ENCODE results near the gene URI1. TPM values are rescaled to one million over a fixed set of nuclear protein-coding genes. Genes with fewer than 3 reads are reported as not detected.

URI1 gene
- total and polyA plus RNA-seq, 2 donors = 37.9 to 111 TPM

- H3K36me3 ChIP-seq (ENCODE audit: insufficient read depth) = no peaks in the 10 kb centered on the region
- no peak for DNase-seq (ENCODE audit: extremely low spot score)
- no peak overlapping the region for H3K27ac ChIP-seq (ENCODE audit: low read depth)
- WGBS = 68% methylated on average over 19 of the region's 19 CpGs
- no peak overlapping the region for H3K4me3 ChIP-seq (ENCODE audit: low read depth, low read length)
- H3K4me1 ChIP-seq (ENCODE audit: insufficient read depth) = no peaks in the 10 kb centered on the region
Observed at GRCh38 chr19:30064348-30064699, 122.3 kb downstream of the URI1 start.

- Histone ChIP-seq H3K4me3 (ENCODE audit: low read depth, low read length) (no peak overlapping the region), H3K4me1 (ENCODE audit: insufficient read depth) (no peaks in the 10 kb centered on the region), H3K27ac (ENCODE audit: low read depth) (no peak overlapping the region), H3K36me3 (ENCODE audit: insufficient read depth) (no peaks in the 10 kb centered on the region)
- DNase-seq (ENCODE audit: extremely low spot score) = no peak
- 76% methylated on average over 16 of the region's 16 CpGs for WGBS
Observed at GRCh38 chr19:30064771-30065494, 122.9 kb downstream of the URI1 start.

- no peaks in the 10 kb centered on the region for H3K4me1 ChIP-seq (ENCODE audit: insufficient read depth)
- H3K4me3 ChIP-seq (ENCODE audit: low read depth, low read length) = no peak overlapping the region
- no peak overlapping the region for H3K27ac ChIP-seq (ENCODE audit: low read depth)
- H3K36me3 ChIP-seq (ENCODE audit: insufficient read depth) = no peaks in the 10 kb centered on the region
- 96% methylated on average over 5 of the region's 5 CpGs for WGBS
- DNase-seq (ENCODE audit: extremely low spot score) = no peak
Observed at GRCh38 chr19:30065680-30066606, 123.9 kb downstream of the URI1 start.

Small RNA genes lying within 50 kb of the gene (small RNA-seq; reads per million reads assigned to genes)
- gene AC008798.1 (not detected), gene TAF9P3 (not detected)

Other genes starting within 250 kb of the URI1 start
- 20.8 TPM for gene C19orf12, start 227.0 kb upstream of the URI1 start, total RNA-seq
- 26.5 TPM for gene C19orf12, start 227.0 kb upstream of the URI1 start, polyA plus RNA-seq
- 3.8 TPM for gene CCNE1, start 130.2 kb upstream of the URI1 start, total RNA-seq
- gene CCNE1, start 130.2 kb upstream of the URI1 start, polyA plus RNA-seq = 2.2 TPM

Measured in urinary bladder (tissue), 4 donors.